ENCODE data around the gene GPI. TPM values are rescaled to one million over a fixed set of nuclear protein-coding genes. Genes with fewer than 3 reads are reported as not detected.

The GPI gene
- total and polyA plus RNA-seq, 2 of the 8 experiments (the other 6 are each of a cell fraction or from before 2014, with no cell fraction given) = 171 to 360 TPM

GRCh38 chr19:34364462-34364829 is 550 bp upstream of the GPI start:
- peak overlapping the region; percentile 11 for H4K5ac ChIP-seq (ENCODE audit: insufficient read length, low read depth, low read length)
- H3K4me2 ChIP-seq (ENCODE audit: insufficient read depth in 1 of 2, low read depth in 2 of 2, low read length in 2 of 2) = peak overlapping the region; percentile 64 to 85
- no peak overlapping the region for H3K56ac ChIP-seq (replicated peaks; ENCODE audit: insufficient read length, low read depth, low read length)
- H3K4me3 ChIP-seq (ENCODE audit: extremely low read depth in 1 of 4, insufficient read depth in 2 of 4, low read depth in 3 of 4, low read length in 4 of 4) = peak overlapping the region; percentile 43 to 99 (median 62); a peak in 7 of 8 replicates
- H3K9me3 ChIP-seq (ENCODE audit: insufficient read depth in 2 of 2, low read depth in 1 of 2, low read length in 1 of 2) = no peaks in the 10 kb centered on the region
- TF ChIP-seq SP1 (IDR thresholded peaks at IDR 0.05; ENCODE audit: low read depth, low read length) (no peak), E2F6 (IDR thresholded peaks at IDR 0.05) (no peak), KDM5A (IDR thresholded peaks at IDR 0.05; ENCODE audit: low read length) (no peak), BCL11A (IDR thresholded peaks at IDR 0.05; ENCODE audit: low read depth in 2 of 2, low read length in 2 of 2) (no peak), SRF (IDR thresholded peaks at IDR 0.05; ENCODE audit: low read depth, low read length) (no peak), BACH1 (IDR thresholded peaks at IDR 0.05; ENCODE audit: low read length) (no peak), POLR2AphosphoS5 (IDR thresholded peaks at IDR 0.05; ENCODE audit: low read depth, low read length) (no peak)
- H2BK120ac ChIP-seq (replicated peaks; ENCODE audit: low read depth, low read length) = no peak overlapping the region
- H2BK12ac ChIP-seq (ENCODE audit: low read depth, low read length) = no peak overlapping the region
- no peaks in the 10 kb centered on the region for H3K27me3 ChIP-seq (replicated peaks in 1 of 4; ENCODE audit: control insufficient read depth in 3 of 4, extremely low read depth in 1 of 4, insufficient read depth in 3 of 4, low read length in 3 of 4)
- peaks cover 13 to 26% (median 18%) of the 10 kb centered on the region in 4 experiments for H3K36me3 ChIP-seq (ENCODE audit: control insufficient read depth in 2 of 4, insufficient read depth in 4 of 4, low read length in 3 of 4)
- no peak overlapping the region for H2BK20ac ChIP-seq (ENCODE audit: low read length)
- no peak overlapping the region; the same call in 1 of the 2 replicates for H2BK5ac ChIP-seq (ENCODE audit: low read depth, low read length)
- ChIA-PET CTCF (ENCODE audit: partially characterized antibody) (interaction anchor here (0.9 to 1.3 kb wide), 3 partner anchors 11 to 32 kb away, joined by 3 read pairs; no protein-coding TSS in a partner anchor), POLR2A (ENCODE audit: partially characterized antibody) (interaction anchor here (1.3 to 2.3 kb wide), 5 partner anchors 8 to 118 kb away, joined by 3 to 12 read pairs (median 4); partner anchors contain the start of gene WTIP)
- no peak overlapping the region for H3K4ac ChIP-seq (replicated peaks; ENCODE audit: insufficient read length, low read depth, low read length)
- no peak overlapping the region; the same call in 1 of the 2 replicates for H2AK5ac ChIP-seq (ENCODE audit: low read depth, low read length)
- peaks cover 9% of the 10 kb centered on the region; the same call in 1 of the 2 replicates for H3K23me2 ChIP-seq (ENCODE audit: low read depth, low read length)
- peak overlapping the region; percentile 97 for H2AFZ ChIP-seq (ENCODE audit: low read length)
- H4K8ac ChIP-seq (ENCODE audit: extremely low read depth, insufficient read depth, low read length) = peak overlapping the region; percentile 72; the same call in 1 of the 2 replicates
- H3K27ac ChIP-seq (ENCODE audit: low read depth, low read length) = no peak overlapping the region
- H3K79me1 ChIP-seq (ENCODE audit: low read depth, low read length) = peaks cover 19% of the 10 kb centered on the region
- no peak overlapping the region for H3K23ac ChIP-seq (ENCODE audit: insufficient read length)
- WGBS, 2 experiments (ENCODE audit: extremely low coverage in 1 of 2, insufficient coverage in 1 of 2, insufficient read length in 1 of 2, insufficient replicate concordance in 2 of 2, low coverage in 1 of 2, low lambda C conversion rate in 2 of 2, missing lambda C conversion rate in 1 of 2) = 83% methylated on average over 11 of the region's 11 CpGs; no CpG with 5 or more reads in 1 of the 2 experiments
- DNase-seq (ENCODE audit: low read depth in 1 of 2, low spot score in 2 of 2) (no peak), FAIRE-seq (no peak)
- H3K18ac ChIP-seq (ENCODE audit: extremely low read depth, low read length) = no peak overlapping the region
- no peak overlapping the region for H4K91ac ChIP-seq (replicated peaks; ENCODE audit: insufficient read length, low read length)
- H3K4me1 ChIP-seq (replicated peaks in 1 of 4; ENCODE audit: control insufficient read depth in 3 of 4, insufficient read depth in 4 of 4, low read length in 3 of 4) = peaks cover 3 to 15% (median 8%) of the 10 kb centered on the region in 4 experiments; a peak in 6 of 7 replicates
- peaks cover 7 to 17% of the 10 kb centered on the region in 2 experiments for H4K20me1 ChIP-seq (replicated peaks in 1 of 2; ENCODE audit: control insufficient read depth in 1 of 2, insufficient read depth in 2 of 2, low read length in 2 of 2)
- no peak overlapping the region for H3K14ac ChIP-seq (ENCODE audit: insufficient read length)
- peaks cover 2 to 25% of the 10 kb centered on the region in 2 experiments; a peak in 3 of 4 replicates for H3K79me2 ChIP-seq (ENCODE audit: control insufficient read depth in 1 of 2, insufficient read depth in 2 of 2, low read length in 2 of 2)
- H3K9ac ChIP-seq (replicated peaks in 1 of 4; ENCODE audit: extremely low read depth in 1 of 4, low read depth in 3 of 4, low read length in 3 of 4) = no peak overlapping the region
- H2BK15ac ChIP-seq (ENCODE audit: low read length) = no peak overlapping the region
